ENCODE data around the gene TNRC6A. TPM values are rescaled to one million over a fixed set of nuclear protein-coding genes. Genes with fewer than 3 reads are reported as not detected.
"Not testable (repeated sequence)": the region's sequence is repeated elsewhere in the genome, so short reads cannot be mapped to it uniquely, and the experiment has no call there.

TNRC6A gene
- total RNA-seq, 1 donor from 2014 or later, result 49.6 TPM

- intact Hi-C loops (cut with micrococcal nuclease), result no loop called here
Observed at GRCh38 chr16:24723663-24724062, 5.8 kb upstream of the TNRC6A start.

- intact Hi-C loops (cut with micrococcal nuclease), result loop anchor here (5.0 kb wide), 1 partner anchor 186 kb away; no protein-coding TSS in a partner anchor
Observed at GRCh38 chr16:24728011-24728410, 1.4 kb upstream of the TNRC6A start.

- intact Hi-C loops (cut with micrococcal nuclease), result loop anchor here (5.0 kb wide), 1 partner anchor 187 kb away; no protein-coding TSS in a partner anchor
Observed at GRCh38 chr16:24728891-24729242, 584 bp upstream of the TNRC6A start.

GRCh38 chr16:24729951-24730815 is 732 bp downstream of the TNRC6A start:
- intact Hi-C loops (cut with micrococcal nuclease), result loop anchor here (5.0 to 10.0 kb wide), 4 partner anchors 65 to 525 kb away; partner anchors contain the start of gene ZKSCAN2

DNA sequence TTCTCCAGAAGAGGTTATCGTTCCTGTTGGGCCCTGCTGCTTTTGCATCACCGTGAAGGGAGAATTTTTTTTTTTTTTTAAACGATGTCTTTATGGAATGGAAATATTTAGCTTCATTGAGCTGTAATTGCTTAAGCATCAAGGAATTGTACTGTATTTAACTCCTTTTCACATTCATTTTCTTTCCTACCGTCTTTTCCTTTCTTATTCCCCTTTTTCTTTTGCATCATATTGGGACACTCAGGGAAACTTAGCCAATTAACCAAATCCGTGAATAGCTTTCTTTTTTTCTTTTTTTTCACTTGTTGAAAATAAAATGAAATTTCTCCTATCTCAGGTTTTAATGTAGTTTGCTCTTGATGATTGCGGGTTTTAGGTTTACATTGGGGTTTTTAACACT is 1.5 kb downstream of the TNRC6A start:
- intact Hi-C loops (cut with micrococcal nuclease), result loop anchor here (5.0 to 10.0 kb wide), 3 partner anchors 66 to 524 kb away; partner anchors contain the start of gene ZKSCAN2

GRCh38 chr16:24731722-24732419 is 2.4 kb downstream of the TNRC6A start:
- intact Hi-C loops (cut with micrococcal nuclease), result loop anchor here (5.0 to 10.0 kb wide), 3 partner anchors 67 to 523 kb away; partner anchors contain the start of gene ZKSCAN2

DNA sequence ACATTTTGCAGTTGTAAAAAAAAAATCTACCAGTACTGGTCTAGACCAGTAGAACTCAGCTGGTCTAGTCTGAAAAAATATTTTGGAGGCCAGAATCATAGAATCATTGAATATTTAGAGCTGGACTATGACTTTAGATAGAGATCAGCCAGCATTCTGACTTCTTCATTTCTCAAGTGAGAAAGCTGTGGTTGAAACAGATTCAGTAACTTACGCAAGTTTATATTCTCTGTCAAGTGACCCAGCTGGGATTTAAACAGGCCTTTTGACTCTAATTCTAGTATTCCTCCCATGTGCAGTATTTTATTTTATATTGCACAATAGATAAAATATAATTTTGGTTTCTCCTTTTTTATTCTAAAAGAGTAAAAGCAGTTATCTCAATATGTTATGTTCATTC is 4.9 kb downstream of the TNRC6A start:
- intact Hi-C loops (cut with micrococcal nuclease), result loop anchor here (5.0 to 10.0 kb wide), 3 partner anchors 70 to 520 kb away; partner anchors contain the start of gene ZKSCAN2

DNA sequence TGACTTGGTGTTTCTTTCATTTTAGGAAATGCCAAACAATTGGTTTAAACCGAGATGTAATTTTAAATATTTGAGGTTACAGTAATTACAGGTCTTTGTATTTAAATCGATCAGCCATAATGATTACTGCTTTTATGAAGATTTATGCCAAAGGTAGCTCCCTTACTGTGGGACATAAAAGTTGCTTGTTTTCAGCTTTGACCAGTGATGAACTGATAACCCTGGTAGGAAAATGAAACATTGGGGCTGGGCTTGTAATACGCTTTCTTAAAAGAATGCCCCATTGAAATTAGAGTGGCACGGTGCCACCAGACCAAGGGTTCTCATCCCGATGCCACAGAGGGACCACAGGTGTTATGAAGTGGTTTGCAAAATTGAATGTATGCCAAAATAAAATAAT is 7.3 kb downstream of the TNRC6A start:
- intact Hi-C loops (cut with micrococcal nuclease), result loop anchor here (10.0 kb wide), 2 partner anchors 72 to 518 kb away; partner anchors contain the start of gene ZKSCAN2

DNA sequence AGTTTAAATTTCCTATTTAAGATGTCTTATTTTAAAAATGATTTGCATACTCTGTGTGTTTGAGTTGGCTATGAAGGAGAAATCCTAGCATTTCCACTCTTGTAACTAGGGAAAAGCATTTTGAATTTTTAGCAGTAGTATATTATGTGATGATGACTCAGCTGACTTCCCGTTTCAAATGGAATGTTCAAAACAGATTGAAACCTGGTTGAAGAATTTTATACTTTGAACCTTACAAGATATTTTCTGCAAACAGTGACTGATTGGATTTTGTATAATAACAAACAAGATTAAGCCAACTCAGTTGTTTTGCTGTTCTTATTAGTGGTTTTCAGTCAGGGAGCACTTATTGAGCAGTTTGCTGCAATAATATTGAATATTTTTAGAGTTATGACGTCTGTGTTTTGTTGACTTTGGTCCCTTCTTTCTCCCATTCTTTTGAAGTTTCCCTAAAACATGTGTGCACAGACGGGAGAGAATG is 8.0 kb downstream of the TNRC6A start:
- intact Hi-C loops (cut with micrococcal nuclease), result loop anchor here (10.0 kb wide), 2 partner anchors 73 to 517 kb away; partner anchors contain the start of gene ZKSCAN2

DNA sequence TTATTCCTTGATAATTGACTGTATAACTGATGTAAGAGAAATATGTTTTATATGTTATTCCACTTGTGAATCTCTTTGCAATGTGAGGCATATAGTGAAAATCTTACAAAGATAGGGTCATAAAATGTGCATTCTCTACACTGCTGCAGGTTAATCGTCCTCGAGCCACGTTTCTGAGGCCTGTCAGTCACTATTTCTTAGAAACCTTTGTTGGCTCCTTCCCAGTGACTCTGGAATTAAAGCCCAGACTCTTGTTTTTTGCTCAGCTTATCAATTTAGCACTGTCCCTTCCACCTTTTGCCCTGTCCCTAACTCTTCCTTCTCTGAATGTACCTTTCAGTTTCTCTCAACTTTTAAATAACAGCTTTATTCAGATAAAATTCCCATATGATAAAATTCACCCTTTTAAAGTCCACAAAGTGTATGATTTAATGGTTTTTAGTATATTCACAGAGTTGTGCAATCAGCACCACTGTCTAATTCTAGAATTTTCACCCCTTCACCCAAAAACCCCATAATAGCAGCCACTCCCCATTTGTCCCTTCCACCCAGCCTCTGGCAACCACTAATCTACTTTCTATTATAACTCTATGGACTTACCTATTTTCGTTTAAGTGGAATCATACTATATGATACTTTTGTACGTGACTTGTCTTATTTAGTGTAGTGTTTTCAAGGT is 8.6 kb downstream of the TNRC6A start:
- intact Hi-C loops (cut with micrococcal nuclease), result loop anchor here (10.0 kb wide), 2 partner anchors 73 to 517 kb away; partner anchors contain the start of gene ZKSCAN2

GRCh38 chr16:24738895-24739294 is 9.4 kb downstream of the TNRC6A start:
- intact Hi-C loops (cut with micrococcal nuclease), result loop anchor here (10.0 kb wide), 2 partner anchors 74 to 516 kb away; partner anchors contain the start of gene ZKSCAN2

- intact Hi-C loops (cut with micrococcal nuclease), result no loop called here
Observed at GRCh38 chr16:24741862-24742261, 12.4 kb downstream of the TNRC6A start.

GRCh38 chr16:24742610-24743009 is 13.2 kb downstream of the TNRC6A start:
- intact Hi-C loops (cut with micrococcal nuclease), result not testable (repeated sequence)

DNA sequence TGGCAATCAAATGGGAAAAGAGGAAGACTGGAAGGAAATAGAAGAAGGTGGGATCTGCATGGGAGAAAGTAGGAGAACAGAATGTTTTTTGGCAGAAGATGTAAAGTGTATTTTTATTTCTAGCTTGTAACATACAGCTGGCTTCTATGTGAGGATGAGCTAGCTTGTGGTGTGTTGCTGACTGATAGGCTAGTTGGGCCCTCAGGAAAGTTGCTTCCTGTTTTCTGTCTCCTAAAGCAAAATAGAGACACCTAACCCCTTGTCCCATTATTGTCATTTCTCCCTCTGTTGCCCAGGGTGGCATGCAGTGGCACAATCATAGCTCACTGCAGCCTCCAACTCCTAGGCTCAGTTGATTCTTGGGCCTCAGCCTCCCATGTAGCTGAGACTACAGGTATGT is 15.9 kb downstream of the TNRC6A start:
- intact Hi-C loops (cut with micrococcal nuclease), result no loop called here

DNA sequence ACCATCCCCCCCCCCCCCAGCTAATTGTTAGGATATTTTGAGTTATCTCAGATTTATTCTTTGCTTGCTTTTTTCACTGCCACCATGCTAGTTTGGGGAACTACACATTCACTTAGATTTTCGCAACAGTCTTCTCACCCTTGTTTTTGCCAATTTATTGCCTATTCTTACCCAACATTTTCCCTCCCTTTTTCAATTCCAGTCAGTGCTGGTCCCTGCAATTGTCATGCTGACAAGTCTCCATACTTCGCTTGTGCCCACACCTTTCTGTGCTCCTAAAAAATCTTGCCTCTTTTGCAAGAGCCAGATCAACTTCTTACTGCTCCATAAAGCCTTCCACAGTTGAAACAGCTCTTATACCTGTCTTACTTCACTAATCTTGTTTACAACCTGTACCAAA is 16.3 kb downstream of the TNRC6A start:
- intact Hi-C loops (cut with micrococcal nuclease), result no loop called here

DNA sequence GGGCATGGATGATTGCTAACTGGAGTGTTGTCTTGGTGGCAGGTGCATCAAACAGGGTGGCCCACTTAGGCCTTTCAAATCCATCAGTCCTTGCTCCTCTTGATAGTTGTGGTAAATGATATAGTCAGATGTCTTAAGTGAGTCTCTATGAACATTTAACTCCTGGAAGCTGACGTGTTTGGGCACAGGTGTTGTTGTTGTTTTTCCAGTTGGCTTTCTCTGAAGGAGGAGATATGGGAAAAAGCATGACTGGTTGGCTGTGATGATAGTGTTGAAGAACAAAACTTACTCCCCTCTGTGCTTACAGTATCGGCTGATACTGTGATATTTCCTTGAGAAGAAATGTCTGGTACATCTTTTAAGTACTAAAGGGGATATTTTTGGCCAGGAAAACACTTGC is 18.0 kb downstream of the TNRC6A start:
- intact Hi-C loops (cut with micrococcal nuclease), result no loop called here

DNA sequence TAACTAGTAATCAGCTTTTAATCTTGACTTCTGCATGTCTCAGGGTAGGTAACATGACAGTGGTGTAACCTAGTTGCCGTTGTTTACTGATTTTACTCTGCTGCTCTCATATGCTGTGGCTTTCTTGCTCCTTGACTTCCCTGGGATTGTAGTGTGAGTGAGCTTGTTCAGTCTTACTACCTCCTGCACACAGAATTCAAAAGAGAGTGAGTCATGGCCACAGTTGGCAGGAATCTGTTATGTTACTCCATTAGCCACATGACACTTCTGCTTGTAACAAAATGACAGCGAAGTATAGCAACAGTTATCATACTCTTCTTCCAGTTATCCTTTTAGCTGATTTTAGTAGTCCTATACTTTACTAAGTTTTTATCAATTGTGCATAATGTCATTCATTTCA is 18.8 kb downstream of the TNRC6A start:
- intact Hi-C loops (cut with micrococcal nuclease), result no loop called here

DNA sequence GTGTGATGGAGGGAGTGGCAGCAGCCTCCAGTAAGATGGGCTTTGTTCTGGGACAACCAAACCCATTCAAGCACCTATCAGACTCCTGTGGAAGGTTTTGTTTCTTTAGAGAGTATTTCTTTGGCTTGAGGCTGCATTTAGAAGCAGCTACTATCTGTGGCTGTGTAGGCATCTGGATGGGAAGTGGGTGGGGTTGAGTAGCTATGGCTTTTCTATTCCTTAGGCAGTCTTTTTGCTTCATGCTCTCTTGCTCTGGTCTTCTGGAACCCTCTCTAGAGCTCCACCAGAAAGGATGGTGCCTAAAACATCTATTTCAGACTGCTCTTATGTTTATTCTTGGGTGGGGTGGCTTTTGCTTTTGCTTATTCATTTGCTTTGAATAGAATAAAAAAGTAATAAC is 19.9 kb downstream of the TNRC6A start:
- intact Hi-C loops (cut with micrococcal nuclease), result no loop called here

- intact Hi-C loops (cut with micrococcal nuclease), result not testable (repeated sequence)
Observed at GRCh38 chr16:24749872-24750271, 20.4 kb downstream of the TNRC6A start.

- intact Hi-C loops (cut with micrococcal nuclease), result no loop called here
Observed at GRCh38 chr16:24753000-24753399, 23.5 kb downstream of the TNRC6A start.

GRCh38 chr16:24753437-24753836 is 24.0 kb downstream of the TNRC6A start:
- intact Hi-C loops (cut with micrococcal nuclease), result no loop called here
